Measurements from ENCODE around the gene GAS5.

Gene GAS5

DNA sequence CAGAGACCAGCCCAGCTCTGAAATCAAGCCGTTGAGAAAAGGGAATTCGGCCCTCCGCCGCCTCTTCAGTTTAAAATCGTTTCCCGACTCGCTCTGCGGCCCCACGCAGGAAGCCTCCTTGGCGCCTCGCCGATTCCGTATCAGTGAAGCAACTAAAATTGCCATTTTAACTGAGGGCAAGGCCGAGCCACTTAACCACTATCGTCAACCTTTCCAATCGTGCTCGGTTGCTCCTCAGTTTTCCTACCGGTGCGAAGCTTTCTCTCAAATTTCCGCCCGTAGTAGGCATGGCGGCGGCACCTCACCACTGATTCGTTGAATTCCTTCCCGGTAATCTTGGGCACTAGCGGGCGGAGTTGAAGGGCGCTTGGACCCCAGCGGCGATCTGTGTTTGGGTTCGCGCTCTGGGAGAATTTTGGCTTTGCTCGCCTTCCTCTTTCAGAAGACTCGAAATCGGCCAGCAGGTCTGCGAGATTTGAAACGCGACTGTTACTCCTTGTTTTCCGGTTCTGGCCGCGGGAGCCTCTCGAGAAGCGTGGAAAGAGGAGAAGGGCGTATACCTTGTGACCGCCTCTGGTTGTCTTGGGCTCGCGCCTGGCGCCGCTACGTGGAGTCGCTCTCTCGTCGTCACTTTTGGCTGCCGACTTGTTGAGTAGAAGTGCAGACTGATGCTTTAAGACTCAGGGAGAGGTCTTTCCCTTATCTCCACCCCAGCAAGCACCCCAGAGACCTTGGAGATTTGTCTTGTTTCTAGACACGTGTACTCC, 43.3 kb downstream of the GAS5 start, which contains the start of the genes CENPL and DARS2:
Gene CENPL, minus strand, starts transcription at position 569 of the 767 bp plus-strand sequence. CDS start 13,584 bp downstream, outside the sequence.
Gene DARS2, plus strand, starts transcription at position 359 of the 767 bp plus-strand sequence. CDS start 557 bp downstream, outside the sequence.
- DNase-seq (ENCODE audit: low spot score): peak; percentile 94

- DNase-seq (ENCODE audit: low spot score): peak; percentile 7
Observed at GRCh38 chr1:173823781-173824314, 43.9 kb downstream of the GAS5 start.

- DNase-seq (ENCODE audit: low spot score): no peak
Observed at GRCh38 chr1:173821680-173822079, 46.1 kb downstream of the GAS5 start.

DNA sequence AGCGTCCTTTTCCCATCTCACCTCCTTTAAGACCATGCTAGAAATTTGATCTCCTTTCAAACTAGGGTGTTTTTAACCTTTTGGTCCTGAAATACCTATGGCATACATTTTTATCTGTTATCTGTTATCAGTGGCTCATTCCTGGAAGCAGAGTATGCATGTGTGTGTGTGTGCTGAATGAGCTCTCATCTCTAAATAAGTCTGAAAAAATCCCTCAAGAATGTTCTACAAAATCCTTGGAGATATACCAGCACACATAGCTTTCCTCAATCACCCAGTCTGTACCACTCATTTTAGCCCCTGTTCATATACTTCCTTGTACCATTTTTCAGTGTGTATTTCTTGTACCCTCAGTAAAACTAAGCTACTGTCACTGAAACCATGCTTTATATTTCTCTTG, 49.3 kb downstream of the GAS5 start:
- DNase-seq (ENCODE audit: low spot score): no peak

Data from kidney capillary endothelial cell (primary cell).